ENCODE data around the gene XAGE1B.
"Not testable (repeated sequence)": the region's sequence is repeated elsewhere in the genome, so short reads cannot be mapped to it uniquely, and the experiment has no call there.

Gene XAGE1B

DNA sequence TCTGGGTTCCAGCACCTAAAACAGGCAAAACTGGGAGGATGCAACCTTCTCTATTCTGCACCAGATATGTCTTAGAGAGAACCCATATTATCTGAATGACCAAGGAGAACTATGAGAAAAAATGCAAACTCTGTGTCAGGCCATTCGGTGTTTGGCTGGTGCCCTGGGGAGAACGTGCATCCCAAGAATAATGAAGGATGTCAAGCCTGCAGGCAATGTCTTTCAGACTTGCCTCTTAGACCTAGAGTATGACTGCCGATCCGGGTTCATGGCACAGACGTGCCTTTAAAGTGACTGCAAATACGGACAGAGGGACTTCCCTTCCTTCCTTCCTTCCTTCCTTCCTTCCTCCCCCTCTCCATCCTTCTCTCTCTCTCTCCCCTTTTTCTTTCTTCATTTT, 6.9 kb downstream of the XAGE1B start:
- no peak for DNase-seq (ENCODE audit: low spot score)
- TF ChIP-seq CTCF (IDR thresholded peaks at IDR 0.05; ENCODE audit: extremely low read depth, missing control alignments) = no peak

DNA sequence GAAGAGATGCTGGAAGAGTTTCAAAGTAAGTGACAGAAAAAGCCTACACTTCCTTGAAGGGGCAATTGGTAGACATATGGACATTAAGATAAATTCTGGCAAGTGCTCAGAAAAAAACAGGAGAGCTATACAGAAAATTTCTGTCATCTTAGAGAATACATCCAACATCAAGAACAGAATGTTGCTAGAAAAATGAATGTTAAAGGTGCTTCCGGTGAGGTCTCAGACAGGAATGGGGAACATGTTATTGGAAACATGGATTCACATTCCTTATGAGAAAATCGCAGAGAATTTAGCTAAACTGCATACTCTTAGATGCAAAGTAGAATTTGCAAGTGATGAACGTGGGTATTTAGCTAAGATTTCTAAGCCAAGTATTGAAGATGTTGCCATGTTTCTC, 9.5 kb downstream of the XAGE1B start:
- no peak for DNase-seq (ENCODE audit: low spot score)
- no peak for TF ChIP-seq CTCF (IDR thresholded peaks at IDR 0.05; ENCODE audit: extremely low read depth, missing control alignments)

DNA sequence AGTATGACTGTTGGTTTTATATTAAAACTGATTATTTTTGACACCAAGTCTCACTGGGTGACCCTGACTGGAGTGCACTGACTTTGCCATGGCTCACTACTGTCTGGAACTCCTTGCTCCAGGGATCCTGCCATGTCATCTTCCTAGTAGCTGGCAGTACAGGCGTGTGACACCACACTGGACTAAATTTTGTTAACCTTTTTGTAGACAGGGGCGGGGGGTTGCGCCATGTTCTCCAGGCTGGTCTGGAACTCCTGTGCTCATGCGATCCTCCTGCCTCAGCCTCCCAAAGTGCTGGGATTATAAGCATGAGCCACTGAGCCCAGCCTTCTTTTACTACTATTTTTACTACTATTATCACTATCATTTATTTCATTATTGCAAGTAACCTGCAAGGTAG, 12.3 kb downstream of the XAGE1B start:
- DNase-seq (ENCODE audit: low spot score) = no peak
- TF ChIP-seq CTCF (IDR thresholded peaks at IDR 0.05; ENCODE audit: extremely low read depth, missing control alignments) = no peak

DNA sequence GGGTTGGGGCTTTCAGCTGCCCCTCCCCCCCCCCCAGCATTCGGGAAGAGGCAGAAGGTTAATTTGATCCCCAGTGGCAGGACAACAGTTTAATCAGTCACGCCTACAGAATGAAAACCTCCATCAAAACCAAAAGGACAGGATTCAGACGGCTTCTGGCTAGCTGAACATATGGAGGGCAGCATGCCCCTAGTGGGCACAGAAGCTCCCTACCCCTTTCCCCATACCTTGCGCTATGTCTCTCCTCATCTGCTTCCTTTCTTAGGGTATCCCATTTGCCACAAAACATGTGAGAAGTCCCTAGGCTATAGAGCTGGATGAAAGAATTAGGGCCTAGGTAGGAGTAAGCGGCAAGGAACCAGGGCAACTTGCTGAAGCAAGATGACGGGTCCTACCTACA, 15.5 kb downstream of the XAGE1B start:
- not testable (repeated sequence) for DNase-seq (ENCODE audit: low spot score)

GRCh38 chrX:52496419-52496772, 20.5 kb downstream of the XAGE1B start:
- DNase-seq (ENCODE audit: low spot score) = not testable (repeated sequence)

DNA sequence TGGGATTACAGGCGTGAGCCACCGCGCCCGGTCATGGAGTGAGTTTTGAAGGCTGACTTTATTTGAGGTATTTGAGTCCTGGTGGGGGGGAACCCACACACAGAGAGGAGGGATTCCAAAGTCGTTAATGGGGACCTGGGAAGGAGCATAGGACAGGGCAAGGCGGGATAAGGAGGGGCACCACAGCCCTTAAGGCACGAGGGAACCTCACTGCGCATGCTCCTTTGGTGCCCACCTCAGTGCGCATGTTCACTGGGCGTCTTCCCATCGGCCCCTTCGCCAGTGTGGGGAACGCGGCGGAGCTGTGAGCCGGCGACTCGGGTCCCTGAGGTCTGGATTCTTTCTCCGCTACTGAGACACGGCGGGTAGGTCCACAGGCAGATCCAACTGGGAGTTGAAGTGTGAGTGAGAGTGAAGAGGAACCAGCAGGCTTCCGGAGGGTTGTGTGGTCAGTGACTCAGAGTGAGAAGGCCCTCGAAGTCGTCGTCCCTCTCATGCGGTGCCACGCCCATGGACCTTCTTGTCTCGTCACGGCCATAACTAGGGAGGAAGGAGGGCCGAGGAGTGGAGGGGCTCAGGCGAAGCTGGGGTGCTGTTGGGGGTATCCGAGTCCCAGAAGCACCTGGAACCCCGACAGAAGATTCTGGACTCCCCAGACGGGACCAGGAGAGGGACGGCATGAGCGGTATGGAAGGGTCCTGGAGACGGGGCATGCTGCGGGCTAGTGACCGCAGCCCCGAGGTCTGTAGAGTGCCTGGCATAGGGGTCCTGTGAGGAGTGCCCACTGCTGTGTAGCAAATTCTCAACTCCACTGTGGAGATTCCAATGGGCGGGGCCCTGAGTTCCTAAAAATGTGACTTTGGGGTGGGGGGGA, 21.1 kb downstream of the XAGE1B start, which contains the start of gene XAGE1A:
TSS of gene XAGE1A (plus strand) at position 264 of the 874 bp plus-strand sequence. CDS start 1,554 bp downstream, outside the sequence.
- not testable (repeated sequence) for DNase-seq (ENCODE audit: low spot score)

DNA sequence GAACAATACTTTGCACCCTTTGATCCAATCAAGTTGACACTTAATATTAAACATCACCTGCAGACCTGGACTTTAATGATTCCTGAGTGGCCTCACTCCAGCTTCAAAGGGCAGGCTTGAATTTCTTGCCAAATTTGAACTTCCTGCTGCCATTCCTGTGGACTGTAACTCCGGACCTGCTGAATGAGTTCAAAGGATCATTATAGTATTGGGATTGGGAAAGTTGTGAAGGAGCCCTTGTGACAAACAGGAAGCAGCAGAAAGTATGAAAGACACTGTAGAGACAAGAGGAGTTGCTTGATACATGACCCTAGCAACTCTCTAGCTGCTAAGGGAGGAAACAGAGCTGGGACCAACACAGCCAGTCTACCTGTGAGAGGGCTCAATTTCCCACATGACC, 45.6 kb downstream of the XAGE1B start:
- not testable (repeated sequence) for DNase-seq (ENCODE audit: low spot score)
